GM12878 (cell line): ENCODE measurements around the gene MAP4K1. TPM values are rescaled to one million over a fixed set of nuclear protein-coding genes. Genes with fewer than 3 reads are reported as not detected.
A peak's percentile ranks its signal among the peaks of the same experiment; 100 is the strongest.

ENCODE experiments used
- BHLHE40 ChIP-seq, 2 experiments: fragments of 450-650 bp in 1 of 2; IDR thresholded peaks; 2 replicates each; pipeline ENCODE4 v1.6.1; 2011 to 2017; ENCODE audit warnings: low read depth in 2 of 2, borderline replicate concordance in 1 of 2, improper control_type of control experiment in 1 of 2, low read length in 1 of 2, mild to moderate bottlenecking in 1 of 2
- CREB1 ChIP-seq: IDR thresholded peaks from 2 replicates; pipeline ENCODE4 v1.6.1; 2012; ENCODE audit warnings: low read depth, mild to moderate bottlenecking, inconsistent platforms
- CUX1 ChIP-seq: IDR thresholded peaks from 2 replicates; pipeline ENCODE4 v1.6.1; 2012; ENCODE audit warnings: improper control_type of control experiment, low read depth, low read length; ENCODE audit not compliant: insufficient replicate concordance
- EED ChIP-seq: sonication (generic); IDR thresholded peaks from 2 replicates; pipeline ENCODE4 v1.6.1; 2016; ENCODE audit warnings: antibody characterized with exemption, low read depth
- FOS ChIP-seq: IDR thresholded peaks from 3 replicates; pipeline ENCODE4 v1.6.1; 2011; ENCODE audit warnings: borderline replicate concordance; ENCODE audit not compliant: insufficient read length; ENCODE audit errors: extremely low read depth
- FOXM1 ChIP-seq: IDR thresholded peaks from 2 replicates; pipeline ENCODE4 v1.6.1; 2012; ENCODE audit warnings: low read depth, mild to moderate bottlenecking, inconsistent platforms, low read length, moderate library complexity
- GATAD2B ChIP-seq: fragments of 450-650 bp; conservative IDR thresholded peaks from 2 replicates; pipeline ENCODE4 v1.6.1; 2017; ENCODE audit warnings: low read depth, mild to moderate bottlenecking, moderate library complexity
- HDAC2 ChIP-seq: fragments of 200-600 bp; sonication (generic); IDR thresholded peaks from 2 replicates; pipeline ENCODE4 v1.6.1; 2017
- HDGF ChIP-seq: fragments of 450-650 bp; IDR thresholded peaks from 2 replicates; pipeline ENCODE4 v1.6.1; 2016; ENCODE audit warnings: antibody characterized with exemption
- IKZF2 ChIP-seq, 2 experiments: fragments of 450-650 bp; IDR thresholded peaks; 2 replicates each; pipeline ENCODE4 v1.6.1; 2017; ENCODE audit warnings: mild to moderate bottlenecking in 2 of 2, moderate library complexity in 2 of 2
- KDM1A ChIP-seq: fragments of 200-600 bp; sonication (generic); IDR thresholded peaks from 2 replicates; pipeline ENCODE4 v1.6.1; 2016; ENCODE audit warnings: borderline replicate concordance
- MYC ChIP-seq: IDR thresholded peaks from 2 replicates; pipeline ENCODE4 v1.6.1; 2011; ENCODE audit warnings: mild to moderate bottlenecking, low read length, moderate library complexity, inconsistent platforms; ENCODE audit not compliant: insufficient read depth, insufficient replicate concordance, insufficient read length, severe bottlenecking
- NFYB ChIP-seq: IDR thresholded peaks from 2 replicates; pipeline ENCODE4 v1.6.1; 2011; ENCODE audit warnings: low read depth, mild to moderate bottlenecking, low read length, improper control_type of control experiment, moderate library complexity; ENCODE audit not compliant: insufficient read depth
- RELB ChIP-seq: fragments of 450-650 bp; IDR thresholded peaks from 2 replicates; pipeline ENCODE4 v1.6.1; 2017; ENCODE audit warnings: low read depth, mild to moderate bottlenecking, moderate library complexity
- SMC3 ChIP-seq: IDR thresholded peaks from 2 replicates; pipeline ENCODE4 v1.6.1; 2011; ENCODE audit warnings: low read length, improper control_type of control experiment, borderline replicate concordance
- SREBF1 ChIP-seq: IDR thresholded peaks from 2 replicates; pipeline ENCODE4 v1.6.1; 2012; ENCODE audit warnings: mild to moderate bottlenecking, low read length
- STAT3 ChIP-seq: IDR thresholded peaks from 2 replicates; pipeline ENCODE4 v1.6.1; 2011; ENCODE audit warnings: low read depth, low read length, improper control_type of control experiment
- ZBTB40 ChIP-seq: fragments of 450-650 bp; IDR thresholded peaks from 2 replicates; pipeline ENCODE4 v1.6.1; 2016; ENCODE audit warnings: mild to moderate bottlenecking, moderate library complexity, borderline replicate concordance
- ZNF207 ChIP-seq: fragments of 450-650 bp; IDR thresholded peaks from 2 replicates; pipeline ENCODE4 v1.6.1; 2014; ENCODE audit warnings: antibody characterized with exemption, mild to moderate bottlenecking, borderline replicate concordance
- polyA plus RNA-seq, 11 experiments: library from polyadenylated mRNA; depleted of rRNA in 4 of 11; unstranded in 6 of 11; stranded (reverse) in 5 of 11; fragments of >200 nt; fragmentation: Nextera tagmentation in 4 of 11; fragmentation: Illumina TruSeq in 1 of 11; extraction: Ambion mirVana in 4 of 11; extraction: Trizol in 1 of 11; gene quantifications; 1 replicate in 1 of 11; 2 replicates in 10 of 11; pipeline versions ENCODE4 v1.2.1 to v1.2.3, GENCODE V29; 2011 to 2016; ENCODE audit warnings: inconsistent platforms in 2 of 11, missing spikeins in 2 of 11, low read depth in 1 of 11
- total RNA-seq, 4 experiments: library from RNA; depleted of rRNA in 3 of 4; stranded (reverse); fragments of >200 nt in 3 of 4; fragmentation: Illumina TruSeq in 1 of 4; extraction: Trizol in 1 of 4; gene quantifications; 2 replicates each; pipeline versions ENCODE4 v1.2.1 to v1.2.3, GENCODE V29; 2013 to 2021

The MAP4K1 gene
- total and polyA plus RNA-seq, 10 of the 15 experiments (the other 5 are each of a cell fraction or from before 2014, with no cell fraction given): 39.2 to 306 (median 140) TPM

- peak; percentile 5; the same call in 1 of the 2 replicates for TF ChIP-seq ZBTB40
- TF ChIP-seq EED: no peak
- TF ChIP-seq KDM1A: no peak
- no peak for TF ChIP-seq HDAC2
- TF ChIP-seq CUX1: no peak
- no peak for TF ChIP-seq SREBF1
- TF ChIP-seq GATAD2B: no peak
- TF ChIP-seq NFYB: no peak
- 0 out of 2 replicates have a peak, but pooled peaks have one; percentile 21 for TF ChIP-seq SMC3
- TF ChIP-seq IKZF2 (IDR thresholded peaks at IDR 0.05): no peak
- TF ChIP-seq FOXM1: no peak
- TF ChIP-seq CREB1: no peak
- no peak for TF ChIP-seq FOS
- no peak for TF ChIP-seq ZNF207
- TF ChIP-seq RELB: no peak
- TF ChIP-seq HDGF: peak; percentile 64; the same call in 1 of the 2 replicates
- TF ChIP-seq MYC: no peak
- TF ChIP-seq BHLHE40 (IDR thresholded peaks at IDR 0.05; ENCODE audit: borderline replicate concordance in 1 of 2, low read depth in 2 of 2, low read length in 1 of 2): no peak
- no peak for TF ChIP-seq STAT3
Observed at GRCh38 chr19:38619361-38620174, 1.8 kb upstream of the MAP4K1 start (continued).
